MM.1S (cell line): ENCODE measurements around the gene CSF3.

Experiments used
- DNase-seq: peaks from one replicate; pipeline ENCODE4 v3.0.0-alpha.2; 2015
- H2AFZ ChIP-seq: fragments of 300-600 bp; sonication (generic); 2 replicates; pipeline ENCODE4 v1.6.0; 2016; ENCODE audit warnings: antibody characterized with exemption, low read length
- H3F3A ChIP-seq: fragments of 300-600 bp; sonication (generic); 2 replicates; pipeline ENCODE4 v1.6.1; 2016; ENCODE audit warnings: mild to moderate bottlenecking, antibody characterized with exemption, low read length, moderate library complexity, mixed read lengths; ENCODE audit not compliant: insufficient read depth
- H3K27ac ChIP-seq: fragments of 300-600 bp; sonication (generic); 2 replicates; pipeline ENCODE4 v1.5.1; 2016; ENCODE audit warnings: mild to moderate bottlenecking, low read length
- H3K27me3 ChIP-seq: fragments of 300-600 bp; sonication (generic); replicated peaks from 2 replicates; pipeline ENCODE4 v1.6.0; 2016; ENCODE audit warnings: low read length; ENCODE audit not compliant: insufficient read depth
- H3K36me3 ChIP-seq: fragments of 300-600 bp; sonication (generic); replicated peaks from 2 replicates; pipeline ENCODE4 v1.6.1; 2016; ENCODE audit warnings: mild to moderate bottlenecking, low read length, mixed read lengths; ENCODE audit not compliant: insufficient read depth
- H3K4me1 ChIP-seq: fragments of 300-600 bp; sonication (generic); 2 replicates; pipeline ENCODE4 v1.6.1; 2016; ENCODE audit warnings: low read length, mixed read lengths
- H3K4me2 ChIP-seq: fragments of 300-600 bp; sonication (generic); 2 replicates; pipeline ENCODE4 v1.6.0; 2016; ENCODE audit warnings: low read depth, low read length
- H3K4me3 ChIP-seq: fragments of 300-600 bp; sonication (generic); 2 replicates; pipeline ENCODE4 v1.5.1; 2016; ENCODE audit warnings: low read length, mixed read lengths
- H3K79me2 ChIP-seq: fragments of 300-600 bp; sonication (generic); 2 replicates; pipeline ENCODE4 v1.6.1; 2016; ENCODE audit warnings: mixed run types, low read length, mixed read lengths
- H3K9ac ChIP-seq: fragments of 300-600 bp; sonication (generic); 2 replicates; pipeline ENCODE4 v1.6.1; 2016; ENCODE audit warnings: low read length, mixed read lengths
- H3K9me2 ChIP-seq: fragments of 300-600 bp; sonication (generic); replicated peaks from 2 replicates; pipeline ENCODE4 v1.6.1; 2016; ENCODE audit warnings: mild to moderate bottlenecking, low read length, mixed read lengths; ENCODE audit not compliant: insufficient read depth
- H3K9me3 ChIP-seq: fragments of 300-600 bp; sonication (generic); replicated peaks from 2 replicates; pipeline ENCODE4 v1.6.1; 2016; ENCODE audit warnings: mild to moderate bottlenecking, low read length, mixed read lengths; ENCODE audit not compliant: insufficient read depth
- H4K20me1 ChIP-seq: fragments of 300-600 bp; sonication (generic); 2 replicates; pipeline ENCODE4 v1.6.1; 2016; ENCODE audit warnings: mild to moderate bottlenecking, low read length, moderate library complexity, mixed read lengths; ENCODE audit not compliant: insufficient read depth
- EZH2 ChIP-seq: fragments of 300-600 bp; sonication (generic); optimal IDR thresholded peaks from 2 replicates; pipeline ENCODE3; 2017; ENCODE audit warnings: low read depth, mild to moderate bottlenecking, antibody characterized with exemption, low read length, mixed read lengths
- EZH2phosphoT487 ChIP-seq: fragments of 300-600 bp; sonication (generic); IDR thresholded peaks from 2 replicates; pipeline ENCODE4 v1.6.1; 2018; ENCODE audit warnings: antibody characterized with exemption, low read length
- TF ChIP-seq, protein P1 (sequence below): fragments of 300-600 bp; sonication (generic); IDR thresholded peaks from 2 replicates; pipeline ENCODE4 v1.5.1; 2016; ENCODE audit warnings: antibody characterized with exemption, low read length, mixed read lengths

The CSF3 gene

DNA sequence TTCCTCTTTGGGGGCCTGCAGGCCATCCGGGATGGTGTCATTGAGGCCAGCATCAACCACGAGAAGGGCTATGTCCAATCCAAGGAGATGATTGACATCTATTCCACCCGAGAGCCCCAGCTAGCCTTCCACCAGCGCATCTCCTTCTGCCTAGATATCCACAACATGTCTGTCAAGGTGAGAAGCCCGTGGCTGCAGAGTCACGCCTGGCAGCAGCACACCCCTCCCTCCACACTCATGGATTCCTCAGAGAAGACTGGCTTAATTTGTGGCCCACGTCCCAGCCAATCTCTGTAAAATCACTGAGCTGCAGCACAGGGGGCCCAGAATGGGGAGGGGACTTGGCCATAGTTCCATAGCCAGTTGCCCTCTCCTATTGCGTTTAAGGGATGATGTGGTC is 19.1 kb upstream of the CSF3 start:
- Histone ChIP-seq H3K27me3 (no peaks in the 10 kb centered on the region), H3K4me2 (no peak overlapping the region), H3K9ac (no peak overlapping the region), H3K36me3 (peaks cover 20% of the 10 kb centered on the region; the same call in 1 of the 2 replicates), H3K4me1 (no peaks in the 10 kb centered on the region), H3K79me2 (peaks cover 5% of the 10 kb centered on the region; the same call in 1 of the 2 replicates), H4K20me1 (no peaks in the 10 kb centered on the region), H3K9me2 (no peaks in the 10 kb centered on the region), H3K9me3 (no peaks in the 10 kb centered on the region), H3K4me3 (no peak overlapping the region), H2AFZ (no peak overlapping the region), H3F3A (peaks cover 5% of the 10 kb centered on the region; the same call in 1 of the 2 replicates), H3K27ac (no peak overlapping the region)
- TF ChIP-seq EZH2 (no peak), EZH2phosphoT487 (no peak)
- TF ChIP-seq, protein P1, sequence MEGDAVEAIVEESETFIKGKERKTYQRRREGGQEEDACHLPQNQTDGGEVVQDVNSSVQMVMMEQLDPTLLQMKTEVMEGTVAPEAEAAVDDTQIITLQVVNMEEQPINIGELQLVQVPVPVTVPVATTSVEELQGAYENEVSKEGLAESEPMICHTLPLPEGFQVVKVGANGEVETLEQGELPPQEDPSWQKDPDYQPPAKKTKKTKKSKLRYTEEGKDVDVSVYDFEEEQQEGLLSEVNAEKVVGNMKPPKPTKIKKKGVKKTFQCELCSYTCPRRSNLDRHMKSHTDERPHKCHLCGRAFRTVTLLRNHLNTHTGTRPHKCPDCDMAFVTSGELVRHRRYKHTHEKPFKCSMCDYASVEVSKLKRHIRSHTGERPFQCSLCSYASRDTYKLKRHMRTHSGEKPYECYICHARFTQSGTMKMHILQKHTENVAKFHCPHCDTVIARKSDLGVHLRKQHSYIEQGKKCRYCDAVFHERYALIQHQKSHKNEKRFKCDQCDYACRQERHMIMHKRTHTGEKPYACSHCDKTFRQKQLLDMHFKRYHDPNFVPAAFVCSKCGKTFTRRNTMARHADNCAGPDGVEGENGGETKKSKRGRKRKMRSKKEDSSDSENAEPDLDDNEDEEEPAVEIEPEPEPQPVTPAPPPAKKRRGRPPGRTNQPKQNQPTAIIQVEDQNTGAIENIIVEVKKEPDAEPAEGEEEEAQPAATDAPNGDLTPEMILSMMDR, result no peak
- DNase-seq, result no peak

DNA sequence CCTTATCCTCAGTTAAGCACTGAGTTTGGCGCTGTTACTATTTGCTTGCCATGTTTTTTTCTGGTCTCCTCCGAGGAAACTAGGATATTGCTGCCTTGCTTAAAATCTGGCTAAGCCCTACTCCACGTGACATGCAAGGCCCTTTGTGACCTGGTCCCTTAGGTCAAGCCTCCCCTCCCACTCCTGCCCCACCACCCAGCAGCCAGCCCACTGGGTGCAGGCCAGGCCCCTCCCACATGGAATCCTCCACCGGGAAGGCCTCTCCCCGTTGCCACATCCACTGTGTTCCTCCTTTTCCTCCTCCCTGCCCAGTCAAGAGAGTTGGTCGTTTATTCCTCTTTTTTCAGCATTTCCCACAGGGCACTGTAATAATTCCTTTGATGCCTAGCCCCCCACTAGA is 18.4 kb upstream of the CSF3 start:
- peaks cover 16% of the 10 kb centered on the region; the same call in 1 of the 2 replicates for H3K36me3 ChIP-seq
- H3F3A ChIP-seq, result peaks cover 5% of the 10 kb centered on the region; the same call in 1 of the 2 replicates
- no peak overlapping the region for H3K4me3 ChIP-seq
- H3K27ac ChIP-seq, result no peak overlapping the region
- no peak overlapping the region for H2AFZ ChIP-seq
- H3K9me2 ChIP-seq, result no peaks in the 10 kb centered on the region
- H3K9me3 ChIP-seq, result no peaks in the 10 kb centered on the region
- H3K9ac ChIP-seq, result no peak overlapping the region
- H3K4me1 ChIP-seq, result no peaks in the 10 kb centered on the region
- TF ChIP-seq EZH2, result no peak
- no peak for DNase-seq
- H3K27me3 ChIP-seq, result no peaks in the 10 kb centered on the region
- H4K20me1 ChIP-seq, result no peaks in the 10 kb centered on the region
- peaks cover 5% of the 10 kb centered on the region; the same call in 1 of the 2 replicates for H3K79me2 ChIP-seq
- H3K4me2 ChIP-seq, result no peak overlapping the region

DNA sequence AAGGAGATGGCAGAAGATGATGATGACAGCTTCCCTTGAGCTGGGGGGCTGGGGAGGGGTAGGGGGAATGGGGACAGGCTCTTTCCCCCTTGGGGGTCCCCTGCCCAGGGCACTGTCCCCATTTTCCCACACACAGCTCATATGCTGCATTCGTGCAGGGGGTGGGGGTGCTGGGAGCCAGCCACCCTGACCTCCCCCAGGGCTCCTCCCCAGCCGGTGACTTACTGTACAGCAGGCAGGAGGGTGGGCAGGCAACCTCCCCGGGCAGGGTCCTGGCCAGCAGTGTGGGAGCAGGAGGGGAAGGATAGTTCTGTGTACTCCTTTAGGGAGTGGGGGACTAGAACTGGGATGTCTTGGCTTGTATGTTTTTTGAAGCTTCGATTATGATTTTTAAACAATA is 17.7 kb upstream of the CSF3 start:
- TF ChIP-seq, protein P1, result no peak
- no peak for TF ChIP-seq EZH2
- TF ChIP-seq EZH2phosphoT487, result no peak
- Histone ChIP-seq H4K20me1 (no peaks in the 10 kb centered on the region), H3K9me2 (no peaks in the 10 kb centered on the region), H3K79me2 (peaks cover 4% of the 10 kb centered on the region; the same call in 1 of the 2 replicates), H3K27me3 (no peaks in the 10 kb centered on the region), H3F3A (peaks cover 5% of the 10 kb centered on the region; the same call in 1 of the 2 replicates), H3K4me1 (no peaks in the 10 kb centered on the region), H3K4me2 (no peak overlapping the region), H3K36me3 (peaks cover 16% of the 10 kb centered on the region; the same call in 1 of the 2 replicates), H3K4me3 (no peak overlapping the region), H3K27ac (no peak overlapping the region), H3K9me3 (no peaks in the 10 kb centered on the region), H2AFZ (no peak overlapping the region), H3K9ac (no peak overlapping the region)
- DNase-seq, result no peak

DNA sequence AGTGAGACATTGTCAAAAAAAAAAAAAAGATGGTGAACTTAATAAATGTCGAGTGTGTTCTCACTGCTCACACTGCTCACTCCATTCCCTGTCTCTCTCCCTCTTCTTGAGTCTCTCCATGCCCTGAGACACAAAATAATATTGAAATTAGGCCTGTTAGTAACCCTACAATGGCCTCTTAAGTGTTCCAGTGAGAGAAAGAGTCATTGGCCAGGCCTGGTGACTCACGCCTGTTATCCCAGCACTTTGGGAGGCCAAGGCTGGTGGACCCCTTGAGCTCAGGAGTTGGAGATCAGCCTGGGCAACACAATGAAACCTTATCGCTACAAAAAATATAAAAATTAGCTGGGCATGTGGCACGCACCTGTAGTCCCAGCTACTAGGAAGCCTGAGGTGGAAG is 16.2 kb upstream of the CSF3 start:
- Histone ChIP-seq H3K4me2 (no peak overlapping the region), H2AFZ (no peak overlapping the region), H3K27ac (no peak overlapping the region), H3K79me2 (no peaks in the 10 kb centered on the region), H3K9me3 (no peaks in the 10 kb centered on the region), H3K27me3 (no peaks in the 10 kb centered on the region), H3K9me2 (no peaks in the 10 kb centered on the region), H4K20me1 (no peaks in the 10 kb centered on the region), H3K9ac (no peak overlapping the region), H3K4me3 (no peak overlapping the region), H3K4me1 (no peaks in the 10 kb centered on the region), H3F3A (peaks cover 5% of the 10 kb centered on the region; the same call in 1 of the 2 replicates), H3K36me3 (0 out of 2 replicates have a peak, but pooled peaks cover 8% of the 10 kb centered on the region)
- DNase-seq, result no peak
- TF ChIP-seq EZH2phosphoT487 (no peak), EZH2 (no peak)
- TF ChIP-seq, protein P1, result no peak
